HL-60 (cell line): ENCODE data around the gene FRMD8.
A peak's percentile ranks its signal among the peaks of the same experiment; 100 is the strongest.

Source experiments
- DNase-seq, 2 experiments: peaks; one replicate each; pipeline ENCODE4 v3.0.0-alpha.2; 2010 to 2020; ENCODE audit warnings: low read depth in 1 of 2, low spot score in 1 of 2
- H3K27ac ChIP-seq: fragments of 250-450 bp; sonication (Bioruptor Pico); replicated peaks from 2 replicates; pipeline ENCODE4 v1.5.1; 2020; ENCODE audit warnings: mild to moderate bottlenecking, moderate library complexity
- H3K27me3 ChIP-seq: fragments of 250-450 bp; sonication (Bioruptor Pico); 2 replicates; pipeline ENCODE4 v1.5.1; 2021; ENCODE audit warnings: mild to moderate bottlenecking, moderate library complexity; ENCODE audit not compliant: insufficient read depth, poor library complexity, severe bottlenecking
- H3K4me3 ChIP-seq: replicated peaks from 2 replicates; pipeline ENCODE4 v1.5.1; 2011; ENCODE audit warnings: mild to moderate bottlenecking, control low read depth, low read length; ENCODE audit not compliant: insufficient read depth
- CTCF ChIP-seq: IDR thresholded peaks from one replicate; pipeline ENCODE4 v1.5.1; 2011; ENCODE audit warnings: low read length, control low read depth, inconsistent platforms; ENCODE audit not compliant: insufficient read depth
- GABPA ChIP-seq: IDR thresholded peaks from 2 replicates; pipeline ENCODE4 v1.6.1; 2012; ENCODE audit warnings: low read depth
- POLR2AphosphoS5 ChIP-seq: IDR thresholded peaks from 2 replicates; pipeline ENCODE4 v1.6.1; 2012; ENCODE audit warnings: low read depth
- REST ChIP-seq: IDR thresholded peaks from 2 replicates; pipeline ENCODE4 v1.6.1; 2012; ENCODE audit warnings: low read depth; ENCODE audit not compliant: insufficient replicate concordance
- SPI1 ChIP-seq: IDR thresholded peaks from 2 replicates; pipeline ENCODE4 v1.6.1; 2012; ENCODE audit warnings: low read depth, mild to moderate bottlenecking, borderline replicate concordance

The FRMD8 gene

DNA sequence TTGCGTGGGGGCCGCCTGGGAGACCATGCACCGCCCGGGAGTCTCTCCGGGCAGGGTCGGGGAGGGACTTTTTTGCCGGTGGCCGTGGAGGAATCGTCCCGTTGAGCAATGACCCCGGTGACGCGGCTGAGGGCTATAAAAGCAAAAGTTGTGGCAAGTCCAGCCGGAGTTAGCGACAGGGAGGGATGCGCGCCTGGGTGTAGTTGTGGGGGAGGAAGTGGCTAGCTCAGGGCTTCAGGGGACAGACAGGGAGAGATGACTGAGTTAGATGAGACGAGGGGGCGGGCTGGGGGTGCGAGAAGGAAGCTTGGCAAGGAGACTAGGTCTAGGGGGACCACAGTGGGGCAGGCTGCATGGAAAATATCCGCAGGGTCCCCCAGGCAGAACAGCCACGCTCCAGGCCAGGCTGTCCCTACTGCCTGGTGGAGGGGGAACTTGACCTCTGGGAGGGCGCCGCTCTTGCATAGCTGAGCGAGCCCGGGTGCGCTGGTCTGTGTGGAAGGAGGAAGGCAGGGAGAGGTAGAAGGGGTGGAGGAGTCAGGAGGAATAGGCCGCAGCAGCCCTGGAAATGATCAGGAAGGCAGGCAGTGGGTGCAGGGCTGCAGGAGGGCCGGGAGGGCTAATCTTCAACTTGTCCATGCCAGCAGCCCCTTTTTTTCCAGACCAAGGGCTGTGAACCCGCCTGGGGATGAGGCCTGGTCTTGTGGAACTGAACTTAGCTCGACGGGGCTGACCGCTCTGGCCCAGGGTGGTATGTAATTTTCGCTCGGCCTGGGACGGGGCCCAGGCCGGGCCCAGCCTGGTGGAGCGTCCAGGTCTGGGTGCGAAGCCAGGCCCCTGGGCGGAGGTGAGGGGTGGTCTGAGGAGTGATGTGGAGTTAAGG is 36.4 kb downstream of the FRMD8 start, which contains the start of gene NEAT1:
NEAT1 (plus strand) TSS at position 166 of the 883 bp plus-strand sequence.
- Histone ChIP-seq H3K27ac (peak within 1 kb of the TSS; percentile 100), H3K4me3 (peak within 1 kb of the TSS; percentile 64), H3K27me3 (no peaks in the 10 kb centered on the region)
- TF ChIP-seq CTCF = no peak
- peak; percentile 99 for TF ChIP-seq POLR2AphosphoS5
- TF ChIP-seq GABPA = peak; percentile 49; the same call in 1 of the 2 replicates
- peak; percentile 81 for TF ChIP-seq REST
- TF ChIP-seq SPI1 = peak; percentile 87
- peak; percentile 95 to 99 for DNase-seq

- Histone ChIP-seq H3K4me3 (peak overlapping the region; percentile 64), H3K27me3 (no peaks in the 10 kb centered on the region), H3K27ac (peak overlapping the region; percentile 100)
- TF ChIP-seq POLR2AphosphoS5 (peak; percentile 80), SPI1 (no peak)
- peak in 1 of 2 experiments; percentile 14 for DNase-seq
These were observed 37.2 kb downstream of the FRMD8 start for GRCh38 chr11:65423516-65424204.

- peak overlapping the region; percentile 100 for H3K27ac ChIP-seq
These were observed 38.0 kb downstream of the FRMD8 start for GRCh38 chr11:65424205-65425104.

More at GRCh38 chr11:65424205-65425104, 38.0 kb downstream of the FRMD8 start:
- DNase-seq = no peak
- H3K4me3 ChIP-seq = peak overlapping the region; percentile 64
- H3K27me3 ChIP-seq = no peaks in the 10 kb centered on the region
- TF ChIP-seq GABPA (0 out of 2 replicates have a peak, but pooled peaks have one; percentile 8), POLR2AphosphoS5 (peak; percentile 89), CTCF (no peak), SPI1 (no peak), REST (peak; percentile 23)
